Stimulated activated CD4-positive, alpha-beta T cell treated with anti-CD3 and anti-CD28 coated beads, Interleukin-2, amount 100 ng/mL, for 48 hours (primary cell): ENCODE results near the gene GDNF.
"Not testable (repeated sequence)": the region's sequence is repeated elsewhere in the genome, so short reads cannot be mapped to it uniquely, and the experiment has no call there.

ENCODE experiments used
- DNase-seq, 2 donors: peaks; one replicate each; pipeline ENCODE4 v3.0.0-alpha.2; 2020

GDNF gene

GRCh38 chr5:37814699-37815098 is 25.1 kb downstream of the GDNF start:
- DNase-seq: no peak

GRCh38 chr5:37812365-37812764 is 27.5 kb downstream of the GDNF start:
- DNase-seq: no peak

GRCh38 chr5:37811866-37812265 is 28.0 kb downstream of the GDNF start:
- DNase-seq: no peak

GRCh38 chr5:37810311-37810710 is 29.5 kb downstream of the GDNF start:
- DNase-seq: no peak

- no peak for DNase-seq
Measured at GRCh38 chr5:37808945-37809344, 30.9 kb downstream of the GDNF start.

DNA sequence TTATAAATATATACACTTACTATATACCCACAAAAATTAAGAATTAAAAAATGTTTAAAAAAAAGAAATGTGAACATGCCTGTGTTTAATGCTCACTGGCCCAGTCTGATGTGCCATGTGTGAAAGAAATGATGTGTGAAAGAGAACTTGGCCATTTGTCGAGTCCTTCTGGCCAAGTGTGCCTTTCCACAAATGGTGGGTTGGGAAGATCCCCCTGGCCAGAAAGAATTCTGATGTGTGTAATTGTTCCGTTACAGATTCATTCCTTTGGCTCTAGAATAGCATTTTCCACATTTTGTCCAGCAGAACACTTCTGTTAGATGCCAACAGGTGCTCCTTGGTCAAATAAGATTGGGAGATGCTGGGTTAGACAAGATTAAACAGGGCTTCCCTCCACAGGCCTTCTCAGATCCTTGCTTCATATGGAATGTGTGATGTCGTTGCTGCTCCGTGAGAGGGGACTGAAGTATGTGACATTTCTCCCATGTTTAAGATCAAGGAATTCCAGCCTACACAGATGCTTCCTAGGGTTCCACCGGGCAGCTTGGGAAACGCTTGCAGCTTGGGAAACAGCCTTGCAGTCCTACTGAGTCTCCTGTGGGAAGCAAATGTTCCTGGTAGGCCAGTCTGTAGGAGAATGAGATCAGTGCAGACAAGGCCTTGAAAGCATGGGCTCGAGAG is 32.1 kb downstream of the GDNF start:
- no peak for DNase-seq

DNA sequence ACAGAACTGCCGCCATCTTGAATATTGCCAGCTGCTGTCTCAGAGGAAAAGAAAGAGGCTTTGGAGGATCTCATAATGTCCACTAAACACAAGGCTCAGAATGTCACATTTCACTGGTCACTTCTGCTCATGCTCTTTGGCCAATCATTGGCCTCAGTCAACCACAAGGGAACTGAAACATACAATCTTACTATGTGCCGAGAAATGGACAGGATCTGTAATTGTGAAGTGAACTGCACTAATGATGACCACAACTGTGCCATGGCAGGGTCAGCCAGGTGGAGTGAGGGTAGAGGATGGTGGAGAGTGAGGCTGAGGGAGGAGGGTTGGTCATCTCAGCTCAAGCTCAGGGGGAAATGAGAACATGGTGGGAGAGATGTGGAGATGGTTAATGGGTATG is 32.8 kb downstream of the GDNF start:
- DNase-seq: no peak

GRCh38 chr5:37806476-37806875 is 33.4 kb downstream of the GDNF start:
- DNase-seq: no peak

- DNase-seq: no peak
Measured at GRCh38 chr5:37806016-37806415, 33.8 kb downstream of the GDNF start.

DNA sequence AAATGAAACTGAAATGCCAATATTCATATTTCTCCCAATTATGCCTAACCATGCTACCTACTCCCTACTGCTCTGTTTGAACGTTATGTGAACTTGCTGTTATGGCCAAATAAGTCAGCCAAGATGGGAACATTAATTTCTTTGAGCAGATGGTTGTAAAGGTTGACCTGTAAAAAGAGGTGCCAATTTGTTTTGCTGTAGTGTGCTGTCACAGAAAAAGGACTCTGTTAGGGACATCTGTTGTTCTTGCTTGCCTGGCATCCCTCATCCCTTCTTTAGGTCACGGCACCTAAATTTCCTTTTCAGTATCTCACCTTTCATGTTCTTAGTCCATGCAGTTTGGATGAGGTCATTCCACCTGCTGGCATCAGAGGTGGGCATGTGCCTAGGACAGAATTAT is 35.4 kb downstream of the GDNF start:
- no peak for DNase-seq

DNA sequence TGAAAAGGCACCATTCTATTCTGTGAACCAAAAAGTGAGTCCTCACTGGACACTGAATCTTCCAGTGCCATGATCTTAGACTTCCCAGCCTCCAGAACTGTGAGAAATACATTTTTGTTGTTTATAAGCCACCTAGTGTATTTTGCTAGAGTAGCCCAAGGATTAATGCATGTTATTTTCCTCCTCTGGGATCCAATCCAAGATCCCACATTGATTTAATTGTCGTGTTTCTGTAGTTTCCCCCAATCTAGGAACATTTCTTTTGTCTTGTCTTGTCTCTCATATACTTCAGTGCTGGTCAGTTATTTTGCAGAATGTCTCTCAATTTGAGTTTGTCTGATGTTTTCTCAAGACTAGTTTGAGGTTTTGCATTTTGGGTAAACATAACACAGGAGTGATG is 36.4 kb downstream of the GDNF start:
- no peak for DNase-seq

DNA sequence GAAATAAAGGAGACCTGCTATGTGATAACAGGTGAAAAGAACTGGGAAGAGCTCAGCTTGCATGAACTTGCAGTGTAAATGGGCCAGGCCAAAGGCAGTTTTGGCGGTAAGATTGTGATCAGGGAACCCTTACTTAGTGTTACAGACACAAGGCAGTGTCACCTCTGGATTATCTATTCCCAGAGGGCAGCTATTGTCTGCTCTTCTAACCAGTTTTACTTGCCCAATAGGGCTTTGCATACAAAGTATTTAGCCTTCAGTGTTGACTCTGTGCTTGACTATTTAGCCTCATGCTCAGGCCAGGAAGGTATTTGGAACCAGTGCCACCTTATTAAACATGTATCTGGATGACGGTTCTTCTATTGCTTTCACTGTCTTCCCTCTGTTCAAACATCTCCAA is 38.3 kb downstream of the GDNF start:
- no peak for DNase-seq

DNA sequence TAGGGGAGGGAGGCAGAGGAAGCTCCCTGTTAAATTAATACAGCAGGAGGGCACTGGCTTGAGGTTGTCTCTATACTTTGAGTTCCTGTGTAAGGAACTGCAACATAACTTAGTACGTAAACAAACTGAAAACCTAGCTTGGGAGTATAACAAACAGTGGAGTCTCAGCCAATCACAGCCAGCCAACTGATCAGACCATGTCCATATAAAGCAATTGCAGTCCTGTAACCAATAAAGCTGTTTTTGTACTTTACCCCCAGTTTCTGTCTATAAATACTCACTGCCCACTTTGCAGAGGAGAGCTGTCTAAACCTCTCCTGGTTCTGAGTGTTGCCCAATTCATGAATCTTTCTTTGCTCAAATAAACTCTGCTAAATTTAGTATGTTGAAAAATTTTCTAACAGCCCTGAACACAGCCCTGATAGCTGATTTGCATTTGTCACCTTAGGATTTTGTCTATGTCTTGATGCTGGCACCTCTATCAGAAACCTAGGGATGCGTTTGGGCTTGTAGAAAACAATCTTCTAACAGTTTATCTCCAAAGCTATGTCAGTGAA is 39.9 kb downstream of the GDNF start:
- no peak for DNase-seq

- DNase-seq: not testable (repeated sequence)
Measured at GRCh38 chr5:37796435-37796834, 43.4 kb downstream of the GDNF start.

DNA sequence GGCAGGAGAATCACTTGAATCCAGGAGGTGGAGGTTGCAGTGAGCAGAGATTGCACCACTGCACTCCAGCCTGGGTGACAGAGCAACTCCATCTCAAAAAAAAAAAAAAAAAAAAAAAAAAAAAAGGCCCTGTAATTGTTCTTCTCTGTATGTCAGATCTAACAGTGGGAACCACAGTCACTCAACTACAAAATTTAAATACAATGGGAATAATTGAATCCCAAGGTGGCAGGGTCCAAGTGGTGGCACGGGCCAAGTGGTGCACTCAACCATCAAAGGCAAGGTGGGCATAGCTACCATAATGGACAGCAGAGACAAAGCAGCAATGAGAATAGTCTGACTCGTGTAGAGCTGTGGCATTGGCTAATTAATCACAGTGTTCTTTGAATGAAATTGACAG is 44.5 kb downstream of the GDNF start:
- DNase-seq: not testable (repeated sequence)

GRCh38 chr5:37792975-37793631 is 46.7 kb downstream of the GDNF start:
- no peak for DNase-seq

DNA sequence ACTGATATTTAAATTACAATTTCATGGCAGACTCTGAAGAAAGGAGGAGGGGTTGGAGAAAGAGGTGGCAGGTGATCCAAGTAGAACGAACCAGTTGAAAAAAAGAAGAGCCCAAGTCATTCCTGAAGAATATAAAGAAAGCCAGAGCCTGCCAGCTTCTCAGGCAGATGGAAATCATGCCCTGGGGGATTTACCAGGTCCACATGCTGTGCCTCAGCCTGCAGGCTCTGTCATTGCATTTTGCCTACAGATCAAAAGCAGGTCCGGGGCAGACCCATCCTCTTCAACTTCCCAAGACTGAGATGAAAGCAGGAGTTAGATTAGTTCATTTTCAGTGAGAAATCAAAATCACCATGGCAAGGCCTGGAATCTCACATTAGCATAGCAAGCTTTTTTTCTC is 48.5 kb downstream of the GDNF start:
- no peak for DNase-seq

- DNase-seq: no peak
Measured at GRCh38 chr5:37789991-37790390, 49.9 kb downstream of the GDNF start.

- DNase-seq: no peak
Measured at GRCh38 chr5:37787742-37788141, 52.1 kb downstream of the GDNF start.

GRCh38 chr5:37786862-37787519 is 52.9 kb downstream of the GDNF start:
- no peak for DNase-seq

GRCh38 chr5:37786416-37786815 is 53.4 kb downstream of the GDNF start:
- DNase-seq: no peak

- DNase-seq: not testable (repeated sequence)
Measured at GRCh38 chr5:37781409-37781808, 58.4 kb downstream of the GDNF start.

DNA sequence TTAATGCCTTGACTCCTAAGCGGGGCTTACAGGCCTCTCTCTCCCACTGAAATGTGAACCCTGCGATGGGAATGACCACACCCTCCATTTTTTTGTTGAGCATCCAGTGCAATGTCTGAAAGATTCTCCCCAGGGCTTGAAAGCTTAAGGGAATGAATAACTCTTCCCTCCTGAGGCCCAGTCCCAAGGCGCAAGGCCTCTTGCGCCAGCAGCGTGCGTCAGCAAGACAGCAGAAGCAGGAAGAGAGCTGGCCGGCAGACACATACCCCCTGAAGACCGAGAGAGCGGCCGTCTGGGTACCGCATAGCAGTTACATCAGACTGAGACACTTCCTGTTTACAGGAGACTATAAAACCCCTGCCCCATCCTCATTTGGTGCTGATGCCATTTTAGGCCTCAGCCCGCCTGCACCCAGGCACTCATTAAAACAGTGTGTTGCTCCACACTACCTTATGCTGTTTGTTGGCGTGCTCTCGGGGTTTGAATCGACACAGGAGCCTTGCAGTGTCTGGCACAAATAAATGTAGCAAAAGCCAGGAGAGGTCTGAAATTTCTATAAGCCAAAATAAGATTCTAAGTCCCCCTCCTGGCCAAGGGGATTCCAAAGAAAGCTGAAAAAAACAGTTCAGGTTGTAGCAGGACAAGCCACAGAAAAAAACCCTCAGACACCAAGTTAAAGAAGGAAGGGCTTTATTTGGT is 62.3 kb downstream of the GDNF start:
- DNase-seq: no peak
